Dermis blood vessel endothelial cell (primary cell): ENCODE results near the gene INPP5E. TPM values are rescaled to one million over a fixed set of nuclear protein-coding genes. Genes with fewer than 3 reads are reported as not detected.
A peak's percentile ranks its signal among the peaks of the same experiment; 100 is the strongest.

Source experiments
- DNase-seq: peaks from one replicate; pipeline ENCODE4 v3.0.0; 2010
- total RNA-seq: library from RNA; depleted of rRNA; stranded (reverse); fragments of >200 nt; gene quantifications from 2 replicates; pipeline ENCODE4 v1.2.3, GENCODE V29; 2014

The INPP5E gene, protein sequence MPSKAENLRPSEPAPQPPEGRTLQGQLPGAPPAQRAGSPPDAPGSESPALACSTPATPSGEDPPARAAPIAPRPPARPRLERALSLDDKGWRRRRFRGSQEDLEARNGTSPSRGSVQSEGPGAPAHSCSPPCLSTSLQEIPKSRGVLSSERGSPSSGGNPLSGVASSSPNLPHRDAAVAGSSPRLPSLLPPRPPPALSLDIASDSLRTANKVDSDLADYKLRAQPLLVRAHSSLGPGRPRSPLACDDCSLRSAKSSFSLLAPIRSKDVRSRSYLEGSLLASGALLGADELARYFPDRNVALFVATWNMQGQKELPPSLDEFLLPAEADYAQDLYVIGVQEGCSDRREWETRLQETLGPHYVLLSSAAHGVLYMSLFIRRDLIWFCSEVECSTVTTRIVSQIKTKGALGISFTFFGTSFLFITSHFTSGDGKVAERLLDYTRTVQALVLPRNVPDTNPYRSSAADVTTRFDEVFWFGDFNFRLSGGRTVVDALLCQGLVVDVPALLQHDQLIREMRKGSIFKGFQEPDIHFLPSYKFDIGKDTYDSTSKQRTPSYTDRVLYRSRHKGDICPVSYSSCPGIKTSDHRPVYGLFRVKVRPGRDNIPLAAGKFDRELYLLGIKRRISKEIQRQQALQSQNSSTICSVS
- total RNA-seq: 8.3 and 12.1 TPM in 2 replicates

DNA sequence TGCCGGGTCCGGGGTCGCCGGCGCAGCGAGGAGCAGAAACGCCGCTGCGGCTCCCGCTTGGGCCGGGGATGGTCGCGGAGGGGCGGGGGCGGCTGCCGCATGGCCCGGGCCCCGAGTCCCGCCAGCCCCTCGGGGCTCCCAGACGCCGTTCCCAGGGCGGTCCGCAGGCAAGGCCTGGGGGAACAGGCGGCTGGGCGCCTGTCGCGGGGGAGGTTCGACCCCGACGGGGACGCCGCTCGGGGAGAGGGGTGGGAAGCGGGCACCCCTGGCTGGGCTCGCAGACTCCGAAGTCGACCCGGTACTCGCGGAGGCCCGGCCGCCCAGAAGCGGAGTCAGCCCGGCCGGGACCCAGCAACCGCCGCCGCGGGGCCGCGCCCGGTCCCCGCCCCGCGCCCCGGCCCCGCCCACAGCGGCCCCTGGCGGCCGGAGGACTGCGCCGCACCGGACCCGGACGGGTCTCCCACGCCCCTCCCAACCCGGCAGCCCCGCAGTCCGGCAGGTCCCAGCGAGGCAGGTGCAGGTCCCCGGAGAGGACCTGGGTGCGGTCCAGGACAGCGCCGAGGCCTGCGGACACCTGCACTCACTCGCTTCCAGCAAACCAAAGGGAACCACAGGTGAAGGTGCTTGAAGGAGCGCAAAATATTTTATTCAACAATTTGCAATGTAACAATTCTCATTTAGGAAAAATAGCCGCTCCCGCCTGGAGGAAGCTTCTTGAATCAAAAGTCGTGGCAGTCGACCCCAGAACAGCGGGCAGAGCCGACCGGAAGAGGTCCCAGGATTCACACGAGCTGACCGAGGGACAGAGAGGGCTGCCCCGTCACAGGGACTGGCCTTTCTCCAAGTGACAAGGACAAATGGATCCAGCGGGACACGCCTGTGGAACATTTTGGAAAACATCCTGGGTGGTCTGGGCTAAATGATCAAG is at the start of gene INPP5E:
INPP5E (minus strand) TSS at position 365 of the 928 bp plus-strand sequence. CDS start 426 bp downstream, outside the sequence.
- peak; percentile 79 for DNase-seq

DNA sequence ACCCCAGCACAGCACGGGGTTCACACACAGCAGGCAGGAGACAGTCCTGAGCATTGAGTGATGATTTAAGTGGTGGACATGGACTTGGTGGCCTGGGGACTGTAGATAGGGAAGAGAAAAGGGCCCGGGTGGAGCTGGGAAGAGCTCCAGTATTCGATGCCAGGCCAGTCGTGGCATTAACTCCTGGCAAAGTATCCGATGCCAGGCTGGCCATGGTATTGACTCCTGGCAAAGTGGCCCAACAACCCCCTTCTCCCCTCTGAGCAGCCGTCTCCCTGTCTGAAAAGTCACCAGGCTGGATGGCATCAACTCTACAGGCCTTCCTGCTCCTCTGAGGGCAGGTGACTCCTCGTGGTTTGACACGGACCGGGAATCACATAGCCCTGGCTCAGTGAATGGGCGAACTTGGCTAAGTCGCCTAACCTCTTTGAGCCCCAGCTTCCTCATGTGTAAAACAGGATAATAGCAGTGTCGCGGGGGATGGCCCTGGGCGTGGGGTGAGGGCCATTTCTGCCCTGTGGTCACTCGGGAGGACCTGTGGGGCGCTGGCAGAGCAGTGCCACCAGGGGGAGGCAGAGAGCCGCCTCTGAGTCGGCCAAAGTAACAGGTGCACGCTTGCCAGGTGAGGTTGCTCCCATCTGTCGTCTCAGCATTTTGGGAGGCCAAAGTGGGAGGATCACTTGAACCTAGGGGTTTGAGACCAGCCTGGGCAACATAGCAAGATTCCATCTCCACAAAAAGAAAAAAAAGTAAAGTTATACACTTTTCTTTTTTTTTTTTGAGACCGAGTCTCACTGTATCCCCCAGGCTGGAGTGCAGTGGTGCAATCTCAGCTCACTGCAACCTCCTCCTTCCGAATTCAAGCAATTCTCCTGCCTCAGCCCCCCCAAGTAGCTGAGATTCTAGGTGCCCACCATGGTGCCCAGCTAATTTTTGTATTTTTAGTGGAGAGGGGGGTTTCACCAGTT is 48.9 kb upstream of the INPP5E start:
- DNase-seq: peak; percentile 72

DNA sequence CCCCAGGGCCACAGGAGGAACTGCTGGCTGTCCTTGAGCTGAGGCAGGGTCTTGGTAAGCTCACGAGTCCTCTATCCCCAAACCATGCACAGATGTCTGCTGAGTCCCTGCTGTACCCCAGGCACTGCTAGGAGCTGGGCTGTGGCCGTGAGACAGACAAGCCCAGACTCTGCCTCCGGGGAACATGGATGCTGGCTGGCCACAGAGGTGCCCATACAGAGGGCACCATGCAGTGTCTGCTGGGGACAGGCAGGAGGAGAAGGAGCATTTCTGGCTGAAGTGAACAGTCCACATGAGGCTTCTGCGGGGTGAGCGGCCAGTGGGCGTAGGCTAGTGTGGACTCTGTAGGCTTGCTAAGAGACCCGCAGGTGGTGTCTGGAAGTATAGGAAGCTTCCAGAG is 48.0 kb upstream of the INPP5E start:
- DNase-seq: no peak

DNA sequence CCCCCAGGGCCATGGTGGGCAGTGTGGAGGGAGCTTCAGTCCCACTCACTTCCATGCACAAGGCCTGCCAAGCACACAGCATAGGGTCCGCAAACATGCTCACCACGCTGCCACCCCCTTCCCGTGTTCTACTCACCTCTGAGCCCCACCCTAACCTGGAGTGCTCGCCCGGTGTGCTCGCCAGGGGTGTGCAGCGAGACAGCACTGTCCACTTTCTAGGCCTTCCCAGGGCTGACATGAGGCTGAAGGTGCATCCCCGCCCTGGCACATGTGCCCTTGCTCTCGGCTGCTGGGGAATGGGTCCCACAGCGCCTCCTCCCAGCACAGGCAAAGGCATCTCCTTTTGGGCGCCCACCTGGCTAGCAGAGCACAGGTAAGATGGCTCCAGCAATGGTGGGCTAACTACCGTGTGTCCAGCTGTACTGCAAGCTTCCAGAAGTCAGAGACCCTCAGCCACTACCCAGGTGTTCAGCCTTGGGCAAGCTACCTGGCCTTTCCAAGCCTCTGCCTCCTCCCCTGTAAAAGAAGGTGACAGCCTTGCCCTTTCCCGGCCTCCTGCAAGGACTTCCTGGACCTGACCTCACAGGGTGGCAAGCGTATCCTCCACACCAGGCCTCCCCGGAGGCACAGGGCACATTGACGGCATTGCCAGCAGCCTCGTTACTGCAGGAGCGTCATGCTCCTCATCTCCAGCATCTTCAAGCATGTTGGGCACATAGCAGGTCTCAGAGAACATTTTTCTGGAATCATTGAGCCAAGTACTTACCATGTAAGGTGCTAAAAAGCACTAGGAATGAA is 47.4 kb upstream of the INPP5E start:
- DNase-seq: no peak

DNA sequence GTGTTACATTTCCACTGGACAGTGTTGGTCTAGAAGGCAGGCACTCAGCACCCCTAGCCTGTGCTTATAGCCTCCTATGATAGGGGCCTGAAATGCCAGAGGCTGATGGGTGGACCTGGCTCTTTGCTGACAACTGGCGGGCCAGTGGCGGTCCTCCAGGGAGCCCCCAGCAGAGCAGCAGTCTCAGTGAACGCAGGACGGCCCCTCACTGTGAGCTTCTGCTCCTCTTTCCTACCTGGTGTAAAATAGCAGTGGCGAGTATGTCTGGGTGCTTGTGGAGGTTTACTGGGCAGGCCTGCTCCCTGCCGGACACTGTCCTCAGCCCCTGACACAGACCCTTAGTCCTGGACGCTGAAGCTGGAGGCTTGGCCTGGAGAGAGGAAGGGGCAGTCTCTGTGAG is 46.5 kb upstream of the INPP5E start:
- no peak for DNase-seq

DNA sequence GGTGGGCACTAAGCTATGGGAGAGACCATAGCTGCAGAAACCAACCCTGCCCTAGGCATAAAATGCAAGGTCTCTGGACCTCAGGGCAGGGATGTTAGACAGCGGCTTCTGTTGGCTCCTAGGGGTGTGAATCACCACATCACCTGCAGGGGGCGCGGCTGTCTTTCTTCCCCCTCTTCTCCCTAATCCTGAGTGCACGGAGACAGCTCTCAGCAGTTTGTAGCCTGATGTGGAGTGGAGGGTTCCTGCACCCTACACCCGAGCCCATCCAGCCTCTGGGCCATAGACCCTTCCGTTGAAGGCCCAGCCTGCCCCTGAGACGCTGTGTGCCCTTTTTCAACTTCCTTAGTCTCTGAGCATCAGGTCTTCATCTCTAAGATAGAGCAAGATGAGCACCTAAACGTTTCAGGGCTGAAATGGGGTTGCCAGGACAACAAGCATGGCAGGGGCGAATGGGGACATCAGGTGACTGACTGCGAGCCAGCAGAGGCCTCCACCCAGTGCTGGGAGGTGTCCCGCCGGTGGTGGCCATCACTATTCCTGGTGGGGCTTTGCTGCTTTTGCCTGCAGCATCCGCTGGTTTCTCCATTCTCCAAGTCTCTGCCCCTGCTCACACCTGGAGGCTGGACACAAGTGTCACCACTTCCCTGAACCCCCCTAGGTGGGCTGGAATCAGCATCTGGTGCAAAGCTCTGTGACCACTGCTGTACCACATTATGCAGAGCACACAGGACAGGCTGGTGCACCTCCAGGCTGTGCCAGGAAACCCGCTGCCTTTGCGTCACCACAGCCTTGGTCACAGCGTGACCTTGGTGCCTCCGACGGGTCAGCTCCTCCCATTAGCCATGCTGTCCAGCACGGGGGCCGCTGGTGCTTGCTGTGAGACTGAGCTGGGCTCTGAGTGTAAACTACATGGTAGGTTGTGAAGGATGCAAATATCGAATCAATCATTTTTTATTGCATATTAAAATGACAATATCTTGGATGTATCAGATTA is 45.7 kb upstream of the INPP5E start:
- DNase-seq: peak; percentile 88

DNA sequence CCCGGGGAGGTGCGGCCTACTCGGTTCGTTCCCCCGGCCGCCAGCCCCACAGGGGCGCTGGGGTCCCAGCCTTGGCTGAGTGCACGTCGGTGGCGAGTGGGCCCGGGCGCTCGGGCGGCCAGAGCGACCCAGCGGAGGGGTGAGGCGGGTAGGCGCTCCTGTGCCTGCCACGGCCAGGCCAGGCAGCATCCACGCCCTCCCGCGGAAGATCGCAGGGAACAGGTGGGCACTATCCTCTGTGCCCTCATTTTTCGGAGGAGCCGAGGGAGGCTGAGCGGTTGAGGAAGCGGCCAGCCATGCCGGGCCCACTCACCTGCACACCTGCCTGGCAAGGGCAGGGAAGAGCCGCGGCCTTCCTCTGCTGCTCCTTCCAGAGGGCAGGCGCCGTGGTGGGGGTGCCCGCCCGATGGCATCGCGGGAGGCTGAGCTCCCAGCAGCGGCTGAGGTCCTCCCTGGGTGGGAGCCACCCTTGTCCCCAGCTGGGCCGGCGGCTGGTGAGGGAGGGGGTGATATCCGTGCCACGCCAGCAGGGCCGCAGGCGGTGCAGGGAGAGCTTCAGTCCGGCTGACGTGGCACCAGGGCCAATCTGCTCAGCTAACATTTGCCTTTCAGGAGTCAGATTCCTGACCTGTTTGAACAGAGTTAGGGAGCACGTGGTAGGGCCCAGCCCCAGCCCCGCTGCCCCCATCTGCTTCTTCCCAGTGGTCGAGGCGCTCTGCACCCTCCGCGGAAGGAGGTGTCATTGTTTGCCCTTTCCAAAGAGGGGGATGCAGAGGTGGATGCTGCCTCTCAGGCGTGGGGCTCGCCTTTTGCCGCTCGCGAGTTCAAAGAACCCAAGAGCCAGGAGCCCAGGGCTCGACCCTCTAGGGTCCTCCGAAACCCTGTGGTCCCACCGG is 44.8 kb upstream of the INPP5E start:
- DNase-seq: no peak

DNA sequence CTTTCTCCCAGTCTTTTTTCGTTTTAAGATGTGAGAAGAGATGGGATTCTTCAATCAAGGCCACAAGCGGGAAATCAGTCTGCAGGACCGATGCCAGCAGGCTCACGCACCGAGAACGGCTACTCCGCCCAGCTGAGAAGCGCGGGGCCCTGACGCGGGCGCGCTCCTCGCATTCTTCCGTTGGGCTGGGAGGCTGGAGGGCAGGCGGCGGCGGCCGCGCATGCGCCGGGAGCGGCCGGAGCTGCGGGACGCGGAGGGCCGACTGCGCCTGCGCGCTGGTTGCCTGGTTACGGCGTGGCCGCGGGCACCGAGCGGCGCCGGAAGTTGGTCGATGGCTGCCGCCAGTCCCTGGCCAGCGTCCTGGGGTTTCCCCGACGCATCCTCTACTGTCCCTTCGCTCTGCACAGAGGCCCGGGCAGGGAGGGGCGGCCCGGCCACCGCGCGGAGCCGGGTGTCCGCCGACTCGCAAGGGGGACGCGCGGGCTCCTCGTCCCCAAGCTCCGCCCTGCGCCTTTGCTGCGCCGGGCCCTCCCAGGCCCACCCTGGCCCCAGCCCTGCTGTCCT is 44.0 kb upstream of the INPP5E start:
- peak; percentile 90 for DNase-seq

DNA sequence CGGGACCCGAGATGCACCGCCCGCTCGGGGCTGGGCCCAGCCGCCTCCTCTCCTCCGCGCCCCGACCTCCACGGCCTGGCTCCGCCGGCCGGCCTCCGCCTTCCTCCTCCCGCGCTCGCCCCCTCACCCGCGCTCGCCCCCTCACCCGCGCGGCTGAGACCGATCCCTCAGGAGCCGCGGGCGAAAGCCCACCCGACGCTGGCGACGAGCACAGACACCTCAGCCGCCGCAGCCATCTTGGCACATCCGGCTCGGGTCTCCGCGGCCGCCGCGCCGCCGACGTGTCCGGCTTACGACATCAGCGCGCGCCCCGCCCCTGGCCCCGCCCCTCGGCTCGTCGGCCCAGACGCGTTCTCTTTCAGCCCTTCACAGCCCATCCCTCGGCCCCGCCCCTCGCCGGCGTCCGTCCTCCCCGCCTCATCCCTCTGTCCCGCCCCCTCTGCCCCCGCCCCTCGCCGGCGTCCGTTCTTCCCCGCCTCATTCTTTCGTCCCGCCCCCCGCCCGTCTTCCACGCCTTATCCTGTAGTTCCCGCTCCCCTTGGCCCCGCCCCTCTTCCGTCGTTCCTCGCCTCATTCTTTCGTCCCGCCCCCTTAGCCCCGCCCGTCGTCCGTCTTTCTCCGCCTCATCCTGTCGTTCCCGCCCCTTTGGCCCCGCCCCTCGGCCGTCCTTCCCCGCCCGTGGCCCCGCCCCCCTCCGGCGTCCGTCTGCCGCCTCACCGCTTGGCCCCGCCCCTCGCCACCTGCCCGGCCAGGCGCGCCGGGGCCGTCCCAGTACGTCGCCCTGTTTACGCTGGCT is 43.3 kb upstream of the INPP5E start, which contains the start of gene SEC16A:
SEC16A (minus strand) TSS at position 248 of the 796 bp plus-strand sequence. CDS start 5,425 bp downstream, outside the sequence.
- peak; percentile 99 for DNase-seq

DNA sequence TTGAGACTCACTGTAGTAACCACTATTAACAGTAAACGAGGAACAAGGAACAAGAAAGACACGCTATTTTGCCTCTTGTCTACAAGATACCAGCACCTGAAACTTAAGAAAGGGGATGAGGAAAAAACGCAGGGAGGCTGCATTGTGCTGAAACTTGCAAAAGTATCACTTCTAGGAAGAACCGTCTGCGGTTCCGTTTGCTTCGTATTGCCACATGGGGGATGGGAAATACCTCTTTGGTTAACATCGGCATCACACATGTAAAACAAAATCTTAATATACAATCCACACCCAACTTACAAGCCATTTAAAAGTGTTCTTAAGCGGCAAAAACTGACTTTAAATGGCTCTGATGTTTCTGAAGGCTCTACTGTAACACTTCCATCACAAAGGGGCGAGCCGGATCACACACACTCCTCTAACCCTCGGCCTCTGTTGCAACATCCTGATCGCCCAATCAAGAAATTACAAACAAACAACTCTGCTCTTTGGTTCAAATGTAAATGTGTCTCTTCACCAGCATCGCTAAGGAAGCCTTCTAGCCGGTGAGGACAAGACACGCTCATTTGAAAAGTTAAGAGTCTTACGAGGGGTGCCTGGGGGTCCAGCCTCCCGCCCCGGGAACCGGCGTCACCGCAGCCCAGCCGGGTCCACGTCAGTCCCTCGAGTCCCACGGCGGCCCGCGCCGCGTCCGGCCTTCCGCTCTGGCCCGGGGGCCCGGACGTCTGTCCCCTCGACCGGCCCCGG is 42.6 kb upstream of the INPP5E start:
- DNase-seq: peak; percentile 55

DNA sequence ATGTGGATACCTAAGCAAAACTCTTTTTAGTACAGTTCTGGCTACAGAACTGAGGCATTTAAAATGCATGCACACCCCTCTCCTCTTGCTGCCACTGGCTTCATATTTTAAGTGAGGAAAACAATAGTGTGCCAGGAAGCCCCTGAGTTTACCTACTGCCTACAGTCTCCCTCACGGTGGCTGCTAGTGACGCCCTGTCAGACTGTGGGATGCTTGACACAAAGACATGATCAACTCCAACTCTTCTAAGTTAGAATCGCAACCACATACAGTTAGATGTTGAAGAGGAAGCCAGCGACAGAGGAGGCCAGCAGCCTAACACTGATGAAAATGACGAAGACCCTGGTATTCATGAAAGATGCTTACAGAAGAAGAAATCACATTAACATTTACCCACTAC is 41.9 kb upstream of the INPP5E start:
- no peak for DNase-seq

DNA sequence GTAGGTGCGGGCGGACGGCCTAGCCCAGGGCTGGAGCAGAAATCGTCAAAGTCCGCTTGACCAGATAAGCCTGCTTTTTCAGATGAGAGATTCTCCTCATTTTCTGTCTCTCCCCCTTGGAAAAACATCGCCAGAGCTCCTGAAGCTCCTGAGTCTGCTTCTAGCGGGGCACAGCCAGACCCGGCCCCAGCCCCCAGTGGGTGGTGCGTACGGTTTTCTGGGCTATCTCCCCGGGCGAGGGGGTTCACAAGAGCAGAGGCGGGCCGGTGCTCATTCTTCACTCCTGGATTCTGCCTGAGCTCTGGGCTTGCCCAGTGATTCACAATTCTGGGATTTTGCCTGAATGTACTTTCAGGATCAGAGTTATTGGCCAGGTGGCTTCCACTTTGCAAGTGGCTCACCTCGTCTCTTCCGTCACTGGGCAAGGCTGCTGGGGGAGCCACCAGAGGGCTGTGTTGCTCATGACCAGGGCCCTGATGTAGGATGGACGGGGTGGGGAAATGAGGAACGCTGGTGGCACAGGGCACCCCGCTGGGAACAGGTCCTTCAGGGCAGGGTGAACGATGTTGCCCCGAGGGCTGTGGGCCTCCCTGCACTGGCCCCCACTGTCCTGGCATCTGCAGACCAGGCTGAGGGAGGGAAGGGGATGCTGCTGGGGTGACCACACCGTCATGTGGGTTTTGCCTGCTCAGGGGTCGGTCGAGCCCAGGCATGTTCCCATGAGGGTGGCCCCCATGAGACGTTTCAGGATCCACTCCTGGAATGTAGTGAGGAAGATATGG is 36.9 kb upstream of the INPP5E start:
- DNase-seq: no peak

DNA sequence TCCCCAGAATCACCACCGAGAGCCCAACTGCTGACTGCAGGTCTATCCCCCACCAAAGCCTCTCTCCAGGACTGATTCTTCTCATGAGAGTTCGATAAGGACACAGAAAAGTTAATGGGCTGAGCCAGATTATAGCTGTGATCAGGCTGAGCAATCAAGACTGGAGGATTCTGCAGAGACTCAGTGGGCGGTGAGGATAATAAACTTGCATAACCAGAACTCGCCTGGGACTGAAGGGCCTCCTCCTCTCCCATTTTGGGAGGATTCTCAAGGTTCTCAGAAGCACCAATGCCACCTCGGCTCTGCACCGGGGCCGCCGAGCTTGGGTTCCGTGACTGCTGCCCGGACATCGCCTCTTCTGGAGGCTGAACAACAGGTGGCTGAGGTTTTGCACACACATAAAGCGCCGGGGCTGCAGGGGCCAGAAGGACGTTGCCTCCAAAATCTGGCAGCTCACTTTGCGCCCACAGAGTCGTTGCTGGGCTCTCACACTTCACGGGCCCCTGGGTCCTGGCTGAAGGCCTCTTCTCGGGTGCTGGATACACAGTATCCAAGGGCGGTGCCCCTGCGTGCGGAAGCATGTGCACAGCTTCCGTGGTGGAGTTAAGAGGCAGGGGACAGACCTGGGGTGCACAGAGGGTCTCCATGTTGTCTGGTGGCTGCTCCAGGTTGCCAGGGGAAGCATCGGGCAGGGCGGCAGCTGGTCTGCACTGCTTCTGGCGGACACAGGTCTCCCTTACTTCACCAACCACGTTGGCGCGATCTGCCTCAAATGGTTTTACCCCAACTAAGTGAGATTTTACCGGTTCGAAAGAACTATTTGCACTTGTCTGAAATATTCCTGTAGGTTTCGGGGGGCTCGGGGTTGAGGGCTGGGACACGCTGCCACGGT is 35.6 kb upstream of the INPP5E start:
- no peak for DNase-seq

DNA sequence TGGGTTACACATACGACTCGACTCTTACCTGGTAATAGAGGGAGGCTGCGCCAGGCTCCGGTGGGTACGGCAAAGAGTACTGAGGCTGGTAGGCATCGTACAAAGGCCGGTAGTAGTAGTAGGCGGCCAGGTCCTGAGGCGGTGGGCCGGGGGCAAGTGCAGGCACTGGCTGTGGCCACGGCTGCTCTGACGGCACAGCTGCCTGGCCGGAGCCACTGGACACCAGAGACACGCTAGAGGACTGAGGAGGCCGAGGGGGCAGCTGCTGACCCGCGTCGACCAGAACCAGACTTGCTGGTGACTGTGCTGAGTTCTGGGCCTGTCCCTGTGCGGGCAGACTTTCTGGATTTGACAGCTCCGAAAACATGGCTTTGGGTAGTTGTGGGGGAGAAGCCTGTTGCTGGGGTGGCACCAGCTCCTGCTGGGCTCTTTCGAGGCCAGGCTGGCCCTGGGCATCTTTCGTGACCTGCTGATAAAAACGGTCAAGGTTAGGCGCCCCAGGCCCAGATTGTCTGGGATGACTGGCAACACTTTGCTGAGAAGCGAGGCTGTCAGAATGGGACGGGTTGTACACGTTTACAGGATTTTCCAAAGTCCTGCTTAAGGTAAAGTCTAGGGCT is 34.5 kb upstream of the INPP5E start:
- no peak for DNase-seq
